NCI-H187 treated with DMSO at 0.1 percent for 48 hours (cell line): ENCODE results near the gene DDX55.
"Not testable (repeated sequence)": the region's sequence is repeated elsewhere in the genome, so short reads cannot be mapped to it uniquely, and the experiment has no call there.

Source experiments
- DNase-seq: peaks from one replicate; lab custom pipeline; 2025; lab: John Stamatoyannopoulos, UW

Gene DDX55, protein sequence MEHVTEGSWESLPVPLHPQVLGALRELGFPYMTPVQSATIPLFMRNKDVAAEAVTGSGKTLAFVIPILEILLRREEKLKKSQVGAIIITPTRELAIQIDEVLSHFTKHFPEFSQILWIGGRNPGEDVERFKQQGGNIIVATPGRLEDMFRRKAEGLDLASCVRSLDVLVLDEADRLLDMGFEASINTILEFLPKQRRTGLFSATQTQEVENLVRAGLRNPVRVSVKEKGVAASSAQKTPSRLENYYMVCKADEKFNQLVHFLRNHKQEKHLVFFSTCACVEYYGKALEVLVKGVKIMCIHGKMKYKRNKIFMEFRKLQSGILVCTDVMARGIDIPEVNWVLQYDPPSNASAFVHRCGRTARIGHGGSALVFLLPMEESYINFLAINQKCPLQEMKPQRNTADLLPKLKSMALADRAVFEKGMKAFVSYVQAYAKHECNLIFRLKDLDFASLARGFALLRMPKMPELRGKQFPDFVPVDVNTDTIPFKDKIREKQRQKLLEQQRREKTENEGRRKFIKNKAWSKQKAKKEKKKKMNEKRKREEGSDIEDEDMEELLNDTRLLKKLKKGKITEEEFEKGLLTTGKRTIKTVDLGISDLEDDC

DNA sequence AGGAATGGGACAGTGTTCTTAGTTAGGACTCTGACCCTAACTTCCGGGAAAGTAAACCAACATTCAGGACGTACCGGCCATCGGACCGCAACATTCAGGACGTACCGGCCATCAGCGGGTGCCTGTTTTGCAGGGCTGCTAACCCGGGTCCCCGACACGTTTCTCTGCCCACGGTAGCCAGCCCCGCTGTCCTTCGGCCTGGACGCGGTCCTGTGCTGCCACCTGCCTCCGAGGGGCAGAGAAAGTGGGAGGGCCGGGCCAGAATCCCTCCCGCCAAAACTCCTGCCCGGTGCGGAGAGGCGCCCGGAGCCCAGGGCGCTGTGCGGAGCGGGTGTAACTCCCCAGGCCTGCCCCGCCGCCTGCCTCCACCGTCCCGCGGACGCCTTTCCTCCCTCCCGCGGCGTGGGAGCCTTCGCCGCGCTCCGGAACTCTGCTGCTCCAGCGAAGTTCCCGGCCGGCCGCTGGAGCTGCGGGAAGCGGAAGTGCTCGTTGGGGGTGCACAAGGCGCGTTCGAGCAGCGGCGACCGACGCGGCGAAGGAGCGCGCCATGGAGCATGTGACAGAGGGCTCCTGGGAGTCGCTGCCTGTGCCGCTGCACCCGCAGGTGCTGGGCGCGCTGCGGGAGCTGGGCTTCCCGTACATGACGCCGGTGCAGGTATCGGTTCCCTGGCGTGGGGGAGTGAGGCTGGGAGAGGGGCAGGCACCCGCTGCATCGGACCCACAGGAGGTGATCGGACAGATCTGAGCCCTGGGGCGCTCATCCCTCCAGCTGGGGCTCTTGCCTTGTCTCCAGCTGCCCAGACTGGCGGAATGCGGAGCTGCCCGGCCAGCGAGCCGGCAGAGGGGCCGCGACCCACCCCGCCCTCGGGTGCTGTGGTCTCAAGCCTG, at the start of gene DDX55:
Gene DDX55, plus strand, starts transcription at position 498 of the 888 bp plus-strand sequence. Its CDS starts 50 bp downstream, at position 548.
- peak; percentile 14 for DNase-seq

DNA sequence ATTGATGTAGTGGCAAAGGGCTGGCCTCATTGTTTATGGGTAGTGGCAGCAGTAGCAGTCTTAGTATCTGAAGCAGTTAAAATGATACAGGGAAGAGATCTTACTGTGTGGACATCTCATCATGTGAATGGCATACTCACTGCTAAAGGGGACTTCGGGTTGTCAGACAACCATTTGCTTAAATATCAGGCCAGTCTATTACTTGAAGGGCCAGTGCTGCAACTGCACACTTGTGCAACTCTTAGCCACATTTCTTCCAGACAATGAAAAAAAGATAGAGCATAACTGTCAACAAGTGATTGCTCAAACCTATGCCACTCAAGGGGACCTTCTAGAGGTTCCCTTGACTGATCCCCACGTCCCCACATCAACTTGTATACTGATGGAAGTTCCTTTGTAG, 47.8 kb upstream of the DDX55 start:
- not testable (repeated sequence) for DNase-seq

DNA sequence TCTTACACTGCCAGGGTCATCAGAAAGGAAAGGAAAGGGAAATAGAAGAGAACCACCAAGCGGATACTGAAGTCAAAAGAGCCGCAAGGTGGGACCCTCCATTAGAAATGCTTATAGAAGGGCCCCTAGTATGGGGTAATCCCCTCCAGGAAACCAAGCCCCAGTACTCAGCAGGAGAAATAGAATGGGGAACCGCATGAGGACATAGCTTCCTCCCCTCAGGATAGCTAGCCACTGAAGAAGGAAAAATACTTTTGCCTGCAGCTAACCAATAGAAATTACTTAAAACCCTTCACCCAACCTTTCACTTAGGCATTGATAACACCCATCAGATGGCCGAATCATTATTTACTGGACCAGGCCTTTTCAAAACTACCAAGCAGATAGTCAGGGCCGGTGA, 47.1 kb upstream of the DDX55 start:
- DNase-seq, result not testable (repeated sequence)

DNA sequence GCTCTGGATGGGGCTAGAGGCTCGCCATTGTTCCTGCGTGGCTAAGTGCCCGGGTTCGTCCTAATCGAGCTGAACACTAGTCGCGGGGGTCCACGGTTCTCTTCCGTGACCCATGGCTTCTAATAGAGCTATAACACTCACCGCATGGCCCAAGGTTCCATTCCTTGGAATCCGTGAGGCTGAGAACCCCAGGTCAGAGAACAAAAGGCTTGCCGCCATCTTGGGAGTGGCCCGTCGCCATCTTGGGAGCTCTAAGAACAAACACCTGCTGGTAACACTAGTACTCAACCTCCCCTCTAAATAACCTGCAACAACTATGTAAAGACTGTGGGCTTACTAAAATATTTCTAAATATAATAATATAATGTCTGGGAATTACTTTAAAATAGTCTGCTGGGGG, 43.4 kb upstream of the DDX55 start:
- not testable (repeated sequence) for DNase-seq

DNA sequence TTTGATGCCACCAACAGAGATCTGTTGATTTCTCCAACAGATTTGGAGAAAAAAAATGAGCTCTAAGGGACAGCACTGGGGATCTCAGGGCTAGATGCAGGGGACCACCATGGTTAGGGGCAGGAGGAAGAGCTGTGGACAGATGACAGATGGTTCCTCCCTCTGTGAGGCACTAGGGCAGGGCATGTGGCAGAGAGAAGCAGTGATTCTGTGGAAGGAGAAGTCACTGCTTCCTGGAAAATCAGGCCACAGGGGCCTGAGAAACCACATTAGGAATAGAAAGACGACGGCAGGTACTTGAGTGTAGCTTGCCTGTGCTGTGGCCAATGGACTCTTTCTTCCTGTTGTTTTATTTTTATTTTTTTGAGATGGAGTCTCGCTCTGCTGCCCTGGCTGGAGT, 42.4 kb upstream of the DDX55 start:
- DNase-seq, result no peak

DNA sequence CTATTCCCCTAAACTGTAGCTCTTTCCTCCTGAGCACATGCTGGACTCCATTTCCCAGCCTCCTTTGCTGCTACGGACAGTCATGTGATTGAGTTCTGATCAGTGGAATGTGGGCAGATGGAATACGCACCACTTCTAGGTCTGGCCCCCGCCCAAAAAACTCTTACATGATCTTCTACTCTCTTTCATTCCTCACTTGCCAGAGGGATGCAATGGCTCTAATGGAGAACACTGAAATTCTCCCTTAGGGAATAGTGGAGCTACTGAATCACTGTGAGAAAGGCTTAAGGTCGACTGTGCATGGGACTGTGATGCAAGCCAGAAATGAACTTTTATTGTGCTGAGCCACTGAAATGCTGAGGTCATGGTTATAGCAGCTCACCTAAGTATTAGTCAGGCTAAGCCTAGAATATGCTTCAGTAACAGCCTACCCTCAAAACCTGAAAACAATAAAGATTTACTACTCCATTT, 30.5 kb upstream of the DDX55 start:
- no peak for DNase-seq

DNA sequence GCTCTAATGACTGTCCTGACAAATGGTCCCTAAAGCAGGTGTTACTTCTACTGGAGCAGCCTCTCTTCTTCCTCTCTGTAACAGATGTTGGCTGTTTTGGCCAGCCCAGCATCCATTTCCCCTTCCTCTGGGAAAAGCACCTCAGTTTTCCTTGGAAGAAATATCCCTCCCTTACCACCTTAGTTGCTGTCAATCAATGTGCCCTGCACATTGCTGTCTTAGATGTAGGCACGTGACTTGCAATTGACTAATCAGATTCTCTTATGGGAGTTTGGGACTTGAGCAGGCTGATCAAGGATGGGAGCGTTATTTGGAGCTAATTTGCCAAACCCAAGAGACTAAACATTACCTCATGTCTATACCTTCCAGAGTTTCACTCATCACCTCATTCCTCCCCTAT, 29.5 kb upstream of the DDX55 start:
- no peak for DNase-seq

DNA sequence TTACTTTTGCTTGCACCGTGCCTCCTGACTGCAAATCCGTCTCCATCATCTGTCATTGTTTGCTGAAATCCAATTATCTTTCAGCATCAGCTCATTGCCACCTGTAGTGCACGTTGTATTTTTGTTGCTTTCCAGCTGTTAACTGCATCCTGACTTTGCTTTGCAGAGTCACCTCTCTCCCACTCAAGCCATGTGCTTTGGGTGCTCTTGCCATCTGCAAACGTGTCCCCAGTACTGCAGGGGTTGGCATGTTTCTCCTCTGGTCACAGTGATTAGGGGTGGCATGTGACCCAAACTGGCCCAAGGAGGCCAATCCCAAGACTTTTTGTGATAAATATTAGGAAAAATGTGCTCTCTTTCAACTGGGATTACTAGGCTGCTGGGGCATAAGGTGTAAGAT, 28.0 kb upstream of the DDX55 start:
- DNase-seq, result no peak

DNA sequence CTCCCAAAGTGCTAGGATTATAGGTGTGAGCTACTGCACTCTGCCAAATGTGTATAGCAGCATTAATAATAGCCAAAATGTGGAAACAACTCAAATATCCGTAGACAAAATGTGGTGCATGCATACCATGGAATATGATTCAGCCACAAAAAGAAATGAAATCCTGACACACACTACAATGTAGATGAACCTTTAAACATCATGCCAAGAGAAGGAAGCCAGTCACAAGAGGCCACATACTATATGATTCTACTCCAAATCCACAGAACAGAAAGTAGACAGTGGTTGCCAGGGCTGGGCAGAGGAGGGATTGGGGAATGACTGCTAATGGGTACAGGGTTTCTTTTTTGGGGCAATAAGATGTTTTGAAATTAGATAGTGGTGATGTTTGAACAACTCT, 25.3 kb upstream of the DDX55 start:
- no peak for DNase-seq

DNA sequence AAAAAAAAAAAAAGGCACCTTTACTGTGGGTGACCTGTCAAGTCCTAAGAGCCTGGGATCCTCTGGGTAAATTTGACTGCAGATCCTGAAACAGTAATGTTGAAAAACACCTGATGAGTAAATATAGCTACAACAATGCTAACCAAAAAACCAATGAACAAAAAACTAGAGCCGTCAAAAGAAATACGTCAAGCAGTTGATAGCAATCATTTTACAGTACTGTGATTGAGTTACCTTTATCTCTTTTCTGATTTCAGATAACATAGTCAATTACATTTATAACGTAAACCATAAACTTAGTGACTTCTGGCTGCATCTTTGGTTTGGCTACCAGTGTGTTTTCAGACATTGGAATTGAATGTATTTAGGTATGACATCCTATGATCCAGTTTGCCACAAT, 23.7 kb upstream of the DDX55 start:
- DNase-seq, result no peak

DNA sequence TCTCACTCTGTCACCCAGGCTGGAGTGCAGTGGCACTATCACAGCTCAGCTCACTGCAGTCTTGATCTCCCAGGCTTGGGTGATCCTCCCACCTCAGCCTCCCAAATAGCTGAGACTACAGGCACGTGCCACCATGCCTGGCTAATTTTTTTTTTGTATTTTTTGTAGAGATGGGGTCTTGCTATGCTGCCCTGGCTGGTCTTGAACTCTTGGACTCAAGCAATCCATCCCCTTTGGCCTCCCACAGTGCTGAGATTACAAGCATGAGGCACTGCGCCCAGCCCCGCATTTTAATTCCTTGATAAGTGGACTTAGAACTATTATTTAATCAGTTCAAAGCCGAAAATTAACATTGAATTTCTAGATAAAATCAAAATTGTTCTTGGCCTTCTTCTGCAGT, 23.1 kb upstream of the DDX55 start:
- not testable (repeated sequence) for DNase-seq

DNA sequence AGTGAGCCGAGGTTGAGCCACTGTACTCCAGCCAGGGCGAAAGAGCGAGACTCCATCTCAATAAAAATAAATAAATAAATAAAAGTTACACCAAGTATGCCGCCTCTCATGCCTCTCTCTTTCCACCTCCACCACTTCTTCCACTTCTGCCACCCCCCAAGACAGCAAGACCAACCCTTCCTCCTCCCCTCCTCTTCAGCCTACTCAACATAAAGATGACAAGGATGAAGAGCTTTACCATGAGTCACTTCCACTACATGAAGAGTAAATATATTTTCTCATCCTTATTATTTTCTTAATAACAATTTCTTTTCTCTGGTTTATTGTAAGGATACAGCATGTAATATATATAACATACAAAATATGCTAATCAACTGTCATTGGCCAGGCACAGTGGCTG, 21.1 kb upstream of the DDX55 start:
- no peak for DNase-seq

DNA sequence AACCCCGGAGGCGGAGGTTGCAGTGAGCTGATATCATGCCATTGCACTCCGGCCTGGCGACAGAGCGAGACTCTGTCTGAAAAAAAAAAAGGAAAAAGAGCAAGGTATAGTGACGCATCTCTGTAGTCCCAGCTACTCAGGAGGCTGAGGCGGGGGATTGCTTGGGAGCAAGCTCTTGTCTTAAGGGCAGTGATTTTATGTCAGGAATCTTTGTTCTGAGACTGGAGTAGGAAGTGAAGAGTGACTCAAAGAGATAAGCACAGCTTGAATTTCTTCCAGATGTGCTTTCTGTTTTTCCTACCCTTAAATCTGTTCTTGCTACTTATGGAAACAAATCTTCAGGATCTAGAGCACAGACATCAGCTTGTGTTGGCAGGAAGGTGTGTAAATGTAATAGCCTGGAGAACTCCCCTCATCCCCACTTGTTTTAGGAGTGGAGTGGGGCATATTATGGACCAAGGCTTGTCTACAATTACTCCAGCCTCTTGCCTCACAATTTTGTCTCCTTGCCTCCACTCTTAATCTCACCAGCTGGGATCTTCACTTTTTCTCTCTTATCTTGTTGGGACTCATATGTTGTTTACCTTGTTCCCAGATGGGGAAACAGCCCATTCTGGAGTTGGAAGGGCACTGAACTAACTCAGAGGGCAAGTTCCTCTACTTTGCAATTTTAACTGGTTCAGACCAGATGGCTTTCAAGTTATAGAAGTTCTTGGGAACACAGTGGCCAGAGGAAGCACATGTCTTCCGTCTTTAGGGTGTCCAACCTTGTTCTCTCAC, 10.0 kb upstream of the DDX55 start:
- no peak for DNase-seq

DNA sequence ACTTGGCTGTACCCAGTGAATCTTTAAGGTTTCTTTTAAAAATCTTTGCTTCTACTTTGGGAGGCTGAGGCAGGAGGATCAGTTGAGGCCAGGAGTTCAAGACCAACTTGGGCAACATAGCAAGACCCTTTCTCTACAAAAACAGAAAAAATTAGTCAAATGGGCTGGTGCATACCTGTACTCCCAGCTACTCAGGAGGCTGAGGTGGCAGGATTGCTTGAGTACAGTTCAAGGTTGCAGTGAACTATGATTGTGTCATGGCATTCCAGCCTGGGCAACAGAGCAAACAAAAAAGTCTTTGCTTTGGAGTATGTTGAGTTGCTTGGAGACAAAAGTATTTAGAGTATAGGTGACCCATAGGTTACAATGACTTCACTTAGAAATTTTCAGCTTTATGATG, 6.2 kb upstream of the DDX55 start:
- DNase-seq, result no peak

DNA sequence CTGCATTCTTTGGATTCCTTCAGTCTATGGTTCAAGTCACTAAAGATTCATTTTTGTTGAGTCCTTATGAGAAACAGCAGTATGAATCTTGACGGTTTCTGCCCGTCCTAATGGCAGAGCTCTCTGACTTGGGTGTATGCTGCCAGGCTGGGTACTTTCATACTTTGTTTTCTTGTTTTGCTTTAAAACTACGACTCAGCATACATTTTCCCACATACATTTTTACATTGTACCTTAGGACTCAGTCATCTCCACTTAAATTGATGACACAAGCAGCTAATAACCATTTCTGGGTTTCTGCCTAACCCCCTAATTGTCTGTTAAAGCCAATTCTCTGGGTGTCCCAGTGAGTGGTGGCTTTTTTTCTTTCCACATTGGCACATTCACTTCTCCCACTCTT, 4.8 kb upstream of the DDX55 start:
- DNase-seq, result no peak

DNA sequence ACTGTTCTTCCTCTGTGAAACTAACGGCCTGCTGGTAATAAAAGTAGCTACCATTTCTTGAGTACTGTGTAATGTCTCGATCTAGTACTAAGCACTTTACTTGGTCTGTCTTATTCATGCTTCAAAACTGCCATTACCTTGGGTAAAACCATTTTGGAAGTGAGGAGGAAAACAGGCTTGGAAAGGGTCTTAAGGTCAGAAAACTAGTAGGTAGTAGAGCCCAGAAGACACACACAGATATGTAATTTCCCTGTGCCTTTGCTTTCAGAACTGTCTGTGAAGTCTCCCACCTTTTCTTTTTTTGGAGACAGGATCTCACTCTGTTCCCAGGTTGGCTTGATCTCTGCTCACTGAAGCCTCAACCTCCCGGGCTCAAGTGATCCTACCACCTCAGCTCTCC, 3.4 kb upstream of the DDX55 start:
- no peak for DNase-seq

DNA sequence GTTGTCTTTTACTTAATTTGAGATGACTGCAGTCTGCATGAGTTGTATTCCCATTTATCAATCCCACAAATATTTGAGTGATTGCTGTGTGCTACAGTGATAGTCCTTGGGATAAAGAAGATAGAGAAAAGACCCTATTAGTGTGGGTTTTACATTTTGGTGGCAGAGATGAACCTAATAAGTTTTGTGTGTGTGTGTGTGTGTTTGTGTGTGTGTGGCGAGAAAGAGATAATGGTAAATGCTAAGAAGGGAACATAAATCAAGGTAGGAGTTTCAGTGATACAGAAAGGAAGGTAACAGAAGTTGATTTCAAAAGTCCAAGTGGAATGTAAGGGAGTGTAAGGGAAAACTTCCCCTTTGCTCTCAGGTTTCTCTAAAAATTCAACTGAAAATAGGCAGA, 2.6 kb upstream of the DDX55 start:
- DNase-seq, result no peak

DNA sequence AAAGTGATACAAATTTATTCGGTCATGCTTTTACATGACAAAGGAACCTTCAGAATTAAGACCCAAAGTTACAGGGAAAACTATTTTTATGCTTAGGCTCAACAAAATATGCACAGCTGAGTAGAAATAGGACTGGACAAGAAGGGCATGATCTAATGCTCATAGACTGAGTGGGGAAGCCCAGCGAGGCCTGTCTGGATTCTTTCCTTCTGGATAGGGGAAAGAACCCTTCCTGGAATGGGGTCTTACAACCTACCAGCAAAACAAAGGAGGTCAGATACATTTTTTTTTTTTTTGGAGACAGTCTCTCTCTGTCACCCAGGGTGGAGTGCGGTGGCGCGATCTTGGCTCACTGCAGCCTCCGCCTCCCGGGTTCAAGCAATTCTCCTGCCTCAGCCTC, 2.2 kb upstream of the DDX55 start:
- DNase-seq, result no peak

DNA sequence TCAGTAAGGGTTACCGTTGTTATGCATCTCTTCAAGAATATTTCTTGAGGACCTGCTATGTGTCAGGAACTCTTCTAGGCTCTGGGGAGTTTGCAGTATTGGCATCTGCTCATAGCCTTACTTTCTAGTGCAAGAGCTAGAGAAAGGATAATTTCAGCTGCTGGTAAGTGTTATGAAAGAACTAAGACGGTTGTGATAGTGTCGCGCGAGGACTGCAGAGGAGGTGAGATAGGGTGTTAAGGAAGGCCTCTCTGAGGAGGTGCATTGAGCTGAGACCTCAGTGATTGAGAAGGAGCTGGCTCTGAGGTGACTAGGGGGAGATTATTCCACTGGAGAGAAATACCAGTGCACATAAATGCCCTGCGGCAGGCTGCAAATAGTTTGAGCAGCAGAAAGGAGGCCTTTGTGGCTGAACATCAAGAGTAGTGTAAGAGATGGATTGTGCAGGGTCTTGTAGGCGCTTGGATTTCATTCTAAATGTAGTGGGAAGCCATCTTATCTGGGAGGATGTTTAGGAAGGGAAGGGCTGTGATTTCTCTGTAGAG, 824 bp downstream of the DDX55 start:
- DNase-seq, result no peak

DNA sequence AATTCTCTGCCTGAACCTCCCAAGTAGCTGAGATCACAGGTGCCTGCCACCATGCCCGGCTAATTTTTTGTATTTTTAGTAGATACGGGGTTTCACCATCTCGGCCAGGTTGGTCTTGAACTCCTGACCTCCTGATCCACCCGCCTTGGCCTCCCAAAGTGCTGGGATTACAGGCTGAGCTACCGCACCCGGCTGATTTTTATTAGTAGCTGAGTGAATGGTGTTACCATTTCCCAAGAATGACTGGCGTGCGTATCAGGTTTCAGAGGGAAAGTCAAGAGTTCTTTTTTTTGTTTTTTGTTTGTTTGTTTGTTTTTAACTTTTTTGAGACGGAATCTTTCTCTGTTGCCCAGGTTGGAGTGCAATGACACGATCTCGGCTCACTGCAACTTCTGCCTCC, 1.6 kb downstream of the DDX55 start:
- DNase-seq, result not testable (repeated sequence)

DNA sequence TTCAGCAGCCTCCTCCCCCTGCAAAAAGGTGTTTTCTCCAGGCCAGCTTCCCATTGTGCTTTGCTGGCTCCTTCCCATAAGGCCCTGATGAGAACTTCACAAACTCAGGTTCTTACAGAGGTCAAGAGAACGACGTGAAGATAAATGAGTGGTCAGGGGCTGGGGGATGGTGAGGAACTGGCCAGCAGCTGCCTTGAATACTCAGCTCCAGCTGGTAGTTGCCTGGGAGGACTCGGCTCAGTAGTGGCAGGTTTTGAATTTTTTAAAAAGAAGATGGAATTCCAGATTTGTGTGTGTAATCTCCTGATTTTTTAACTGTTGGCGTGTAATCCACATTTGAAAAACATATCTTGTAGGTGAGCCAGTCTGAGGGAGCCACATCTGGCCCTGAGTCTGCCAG, 5.9 kb downstream of the DDX55 start:
- DNase-seq, result no peak

DNA sequence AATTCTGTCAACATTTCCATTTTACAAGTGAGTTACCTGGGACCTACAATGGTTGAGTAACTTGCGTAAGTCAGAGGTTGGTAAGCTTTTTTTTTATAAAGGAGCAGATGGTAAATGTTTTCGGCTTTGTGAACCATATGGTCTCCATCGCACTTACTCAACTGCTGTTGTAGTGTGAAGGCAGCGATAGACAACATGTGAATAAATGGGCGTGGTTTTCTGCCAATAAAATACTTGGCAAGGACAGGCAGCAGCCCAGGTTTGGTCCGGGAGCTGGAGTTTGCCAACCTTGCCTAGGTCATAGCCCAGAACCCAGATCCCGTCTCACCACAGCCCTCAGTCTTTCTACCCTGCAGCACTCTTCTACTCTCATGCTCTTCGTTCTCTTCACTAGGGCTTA, 6.3 kb downstream of the DDX55 start:
- no peak for DNase-seq
